ENCODE data around the gene LRRC38.

LRRC38 gene

DNA sequence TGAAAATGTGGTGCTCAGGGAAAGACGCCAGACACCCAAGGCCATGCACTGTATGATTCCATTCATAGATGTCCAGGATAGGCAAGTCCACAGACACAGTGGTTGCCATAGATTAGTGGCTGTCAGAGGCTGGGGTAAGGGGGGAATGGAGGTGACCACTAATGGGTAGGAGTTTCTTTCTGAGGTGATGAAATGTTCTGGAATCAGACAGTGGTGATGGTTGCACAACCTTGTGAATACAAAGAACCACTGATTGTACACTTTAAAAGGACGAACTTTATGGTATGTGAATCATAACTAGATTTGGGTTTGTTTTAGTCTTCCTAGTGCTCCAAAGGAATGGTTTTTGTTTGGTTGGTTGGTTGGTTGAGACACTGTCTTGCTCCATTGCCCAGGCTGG is 51.8 kb downstream of the LRRC38 start:
- TF ChIP-seq ZNF146 (tag by site-specific recombination; IDR thresholded peaks at IDR 0.05): no peak
- no peak for TF ChIP-seq ZNF114 (tag by site-specific recombination; IDR thresholded peaks at IDR 0.05)
- no peak for TF ChIP-seq ZNF266 (tag by site-specific recombination; IDR thresholded peaks at IDR 0.05; ENCODE audit: low read depth)
- TF ChIP-seq, protein P1, sequence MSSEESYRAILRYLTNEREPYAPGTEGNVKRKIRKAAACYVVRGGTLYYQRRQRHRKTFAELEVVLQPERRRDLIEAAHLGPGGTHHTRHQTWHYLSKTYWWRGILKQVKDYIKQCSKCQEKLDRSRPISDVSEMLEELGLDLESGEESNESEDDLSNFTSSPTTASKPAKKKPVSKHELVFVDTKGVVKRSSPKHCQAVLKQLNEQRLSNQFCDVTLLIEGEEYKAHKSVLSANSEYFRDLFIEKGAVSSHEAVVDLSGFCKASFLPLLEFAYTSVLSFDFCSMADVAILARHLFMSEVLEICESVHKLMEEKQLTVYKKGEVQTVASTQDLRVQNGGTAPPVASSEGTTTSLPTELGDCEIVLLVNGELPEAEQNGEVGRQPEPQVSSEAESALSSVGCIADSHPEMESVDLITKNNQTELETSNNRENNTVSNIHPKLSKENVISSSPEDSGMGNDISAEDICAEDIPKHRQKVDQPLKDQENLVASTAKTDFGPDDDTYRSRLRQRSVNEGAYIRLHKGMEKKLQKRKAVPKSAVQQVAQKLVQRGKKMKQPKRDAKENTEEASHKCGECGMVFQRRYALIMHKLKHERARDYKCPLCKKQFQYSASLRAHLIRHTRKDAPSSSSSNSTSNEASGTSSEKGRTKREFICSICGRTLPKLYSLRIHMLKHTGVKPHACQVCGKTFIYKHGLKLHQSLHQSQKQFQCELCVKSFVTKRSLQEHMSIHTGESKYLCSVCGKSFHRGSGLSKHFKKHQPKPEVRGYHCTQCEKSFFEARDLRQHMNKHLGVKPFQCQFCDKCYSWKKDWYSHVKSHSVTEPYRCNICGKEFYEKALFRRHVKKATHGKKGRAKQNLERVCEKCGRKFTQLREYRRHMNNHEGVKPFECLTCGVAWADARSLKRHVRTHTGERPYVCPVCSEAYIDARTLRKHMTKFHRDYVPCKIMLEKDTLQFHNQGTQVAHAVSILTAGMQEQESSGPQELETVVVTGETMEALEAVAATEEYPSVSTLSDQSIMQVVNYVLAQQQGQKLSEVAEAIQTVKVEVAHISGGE (tag by site-specific recombination; conservative IDR thresholded peaks at IDR 0.05; ENCODE audit: low read depth): no peak
- TF ChIP-seq ZNF521 (tag by site-specific recombination; IDR thresholded peaks at IDR 0.05): no peak
- TF ChIP-seq ZEB2 (tag by site-specific recombination; IDR thresholded peaks at IDR 0.05): no peak
- TF ChIP-seq ZNF837 (tag by site-specific recombination; IDR thresholded peaks at IDR 0.05): no peak
- TF ChIP-seq, protein P2, sequence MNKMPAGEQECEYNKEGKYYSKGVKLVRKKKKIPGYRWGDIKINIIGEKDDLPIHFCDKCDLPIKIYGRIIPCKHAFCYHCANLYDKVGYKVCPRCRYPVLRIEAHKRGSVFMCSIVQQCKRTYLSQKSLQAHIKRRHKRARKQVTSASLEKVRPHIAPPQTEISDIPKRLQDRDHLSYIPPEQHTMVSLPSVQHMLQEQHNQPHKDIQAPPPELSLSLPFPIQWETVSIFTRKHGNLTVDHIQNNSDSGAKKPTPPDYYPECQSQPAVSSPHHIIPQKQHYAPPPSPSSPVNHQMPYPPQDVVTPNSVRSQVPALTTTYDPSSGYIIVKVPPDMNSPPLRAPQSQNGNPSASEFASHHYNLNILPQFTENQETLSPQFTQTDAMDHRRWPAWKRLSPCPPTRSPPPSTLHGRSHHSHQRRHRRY (tag by site-specific recombination; IDR thresholded peaks at IDR 0.05): no peak
- TF ChIP-seq, protein P3, sequence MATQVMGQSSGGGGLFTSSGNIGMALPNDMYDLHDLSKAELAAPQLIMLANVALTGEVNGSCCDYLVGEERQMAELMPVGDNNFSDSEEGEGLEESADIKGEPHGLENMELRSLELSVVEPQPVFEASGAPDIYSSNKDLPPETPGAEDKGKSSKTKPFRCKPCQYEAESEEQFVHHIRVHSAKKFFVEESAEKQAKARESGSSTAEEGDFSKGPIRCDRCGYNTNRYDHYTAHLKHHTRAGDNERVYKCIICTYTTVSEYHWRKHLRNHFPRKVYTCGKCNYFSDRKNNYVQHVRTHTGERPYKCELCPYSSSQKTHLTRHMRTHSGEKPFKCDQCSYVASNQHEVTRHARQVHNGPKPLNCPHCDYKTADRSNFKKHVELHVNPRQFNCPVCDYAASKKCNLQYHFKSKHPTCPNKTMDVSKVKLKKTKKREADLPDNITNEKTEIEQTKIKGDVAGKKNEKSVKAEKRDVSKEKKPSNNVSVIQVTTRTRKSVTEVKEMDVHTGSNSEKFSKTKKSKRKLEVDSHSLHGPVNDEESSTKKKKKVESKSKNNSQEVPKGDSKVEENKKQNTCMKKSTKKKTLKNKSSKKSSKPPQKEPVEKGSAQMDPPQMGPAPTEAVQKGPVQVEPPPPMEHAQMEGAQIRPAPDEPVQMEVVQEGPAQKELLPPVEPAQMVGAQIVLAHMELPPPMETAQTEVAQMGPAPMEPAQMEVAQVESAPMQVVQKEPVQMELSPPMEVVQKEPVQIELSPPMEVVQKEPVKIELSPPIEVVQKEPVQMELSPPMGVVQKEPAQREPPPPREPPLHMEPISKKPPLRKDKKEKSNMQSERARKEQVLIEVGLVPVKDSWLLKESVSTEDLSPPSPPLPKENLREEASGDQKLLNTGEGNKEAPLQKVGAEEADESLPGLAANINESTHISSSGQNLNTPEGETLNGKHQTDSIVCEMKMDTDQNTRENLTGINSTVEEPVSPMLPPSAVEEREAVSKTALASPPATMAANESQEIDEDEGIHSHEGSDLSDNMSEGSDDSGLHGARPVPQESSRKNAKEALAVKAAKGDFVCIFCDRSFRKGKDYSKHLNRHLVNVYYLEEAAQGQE (tag by site-specific recombination; IDR thresholded peaks at IDR 0.05): no peak
- TF ChIP-seq ZNF626 (tag by site-specific recombination; IDR thresholded peaks at IDR 0.05): no peak
- TF ChIP-seq GLIS2 (tag by site-specific recombination; IDR thresholded peaks at IDR 0.05): no peak
- no peak for TF ChIP-seq BCL11A (tag by site-specific recombination; IDR thresholded peaks at IDR 0.05; ENCODE audit: low read depth)
- TF ChIP-seq ZBTB48 (tag by site-specific recombination; IDR thresholded peaks at IDR 0.05): no peak
- TF ChIP-seq, protein P4, sequence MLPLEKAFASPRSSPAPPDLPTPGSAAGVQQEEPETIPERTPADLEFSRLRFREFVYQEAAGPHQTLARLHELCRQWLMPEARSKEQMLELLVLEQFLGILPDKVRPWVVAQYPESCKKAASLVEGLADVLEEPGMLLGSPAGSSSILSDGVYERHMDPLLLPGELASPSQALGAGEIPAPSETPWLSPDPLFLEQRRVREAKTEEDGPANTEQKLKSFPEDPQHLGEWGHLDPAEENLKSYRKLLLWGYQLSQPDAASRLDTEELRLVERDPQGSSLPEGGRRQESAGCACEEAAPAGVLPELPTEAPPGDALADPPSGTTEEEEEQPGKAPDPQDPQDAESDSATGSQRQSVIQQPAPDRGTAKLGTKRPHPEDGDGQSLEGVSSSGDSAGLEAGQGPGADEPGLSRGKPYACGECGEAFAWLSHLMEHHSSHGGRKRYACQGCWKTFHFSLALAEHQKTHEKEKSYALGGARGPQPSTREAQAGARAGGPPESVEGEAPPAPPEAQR (tag by site-specific recombination; IDR thresholded peaks at IDR 0.05): no peak
- TF ChIP-seq, protein P5, sequence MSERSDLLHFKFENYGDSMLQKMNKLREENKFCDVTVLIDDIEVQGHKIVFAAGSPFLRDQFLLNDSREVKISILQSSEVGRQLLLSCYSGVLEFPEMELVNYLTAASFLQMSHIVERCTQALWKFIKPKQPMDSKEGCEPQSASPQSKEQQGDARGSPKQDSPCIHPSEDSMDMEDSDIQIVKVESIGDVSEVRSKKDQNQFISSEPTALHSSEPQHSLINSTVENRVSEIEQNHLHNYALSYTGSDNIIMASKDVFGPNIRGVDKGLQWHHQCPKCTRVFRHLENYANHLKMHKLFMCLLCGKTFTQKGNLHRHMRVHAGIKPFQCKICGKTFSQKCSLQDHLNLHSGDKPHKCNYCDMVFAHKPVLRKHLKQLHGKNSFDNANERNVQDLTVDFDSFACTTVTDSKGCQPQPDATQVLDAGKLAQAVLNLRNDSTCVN (tag by site-specific recombination; optimal IDR thresholded peaks at IDR 0.05): no peak
- Histone ChIP-seq H3K4me3 (ENCODE audit: low read depth, low read length) (no peak overlapping the region), H3K9me3 (ENCODE audit: control insufficient read depth, insufficient read depth, low read depth, low read length) (no peaks in the 10 kb centered on the region), H3K4me1 (ENCODE audit: control insufficient read depth, insufficient read depth, low read length) (no peaks in the 10 kb centered on the region), H3K36me3 (ENCODE audit: control insufficient read depth in 2 of 2, insufficient read depth in 1 of 2, low read length in 2 of 2) (no peaks in the 10 kb centered on the region), H3K27ac (ENCODE audit: extremely low read depth, low read depth, low read length) (no peak overlapping the region)
- ChIA-PET CTCF (interaction anchor here (0.7 kb wide), 1 partner anchor 9 kb away, joined by 4 read pairs; no protein-coding TSS in a partner anchor), POLR2A (no interaction called here)

Data from HEK293 (cell line).